Measurements from ENCODE around the gene TRIM72. TPM values are rescaled to one million over a fixed set of nuclear protein-coding genes. Genes with fewer than 3 reads are reported as not detected.
"Not testable (repeated sequence)": the region's sequence is repeated elsewhere in the genome, so short reads cannot be mapped to it uniquely, and the experiment has no call there.

TRIM72 gene
- total RNA-seq, 1 donor from 2014 or later, result 0.40 TPM

- intact Hi-C loops (cut with DNase I), result no loop called here
- DNase-seq (ENCODE audit: low spot score) (no peak), ATAC-seq (no peak)
These were observed 24.5 kb upstream of the TRIM72 start for GRCh38 chr16:31189412-31189778.

DNA sequence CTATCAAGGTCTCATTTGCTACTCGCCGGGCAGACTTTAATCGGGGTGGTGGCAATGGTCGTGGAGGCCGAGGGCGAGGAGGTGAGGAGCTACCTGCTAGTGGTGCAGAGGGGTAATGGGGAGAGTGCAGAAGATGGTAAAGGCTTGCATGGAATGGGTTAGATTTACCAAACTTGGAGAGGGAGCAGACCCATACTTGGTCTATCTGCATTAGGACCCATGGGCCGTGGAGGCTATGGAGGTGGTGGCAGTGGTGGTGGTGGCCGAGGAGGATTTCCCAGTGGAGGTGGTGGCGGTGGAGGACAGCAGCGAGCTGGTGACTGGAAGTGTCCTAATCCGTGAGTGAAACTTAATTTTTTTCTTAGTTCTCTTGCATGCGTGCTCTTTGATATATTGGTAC is 23.9 kb upstream of the TRIM72 start:
- intact Hi-C loops (cut with DNase I), result no loop called here
- no peak for DNase-seq (ENCODE audit: low spot score)
- ATAC-seq, result no peak

- DNase-seq (ENCODE audit: low spot score), result no peak
- no peak for ATAC-seq
- intact Hi-C loops (cut with DNase I), result no loop called here
These were observed 23.0 kb upstream of the TRIM72 start for GRCh38 chr16:31190818-31191444.

- DNase-seq (ENCODE audit: low spot score), result no peak
- intact Hi-C loops (cut with DNase I), result no loop called here
- no peak for ATAC-seq
These were observed 22.1 kb upstream of the TRIM72 start for GRCh38 chr16:31191697-31192428.

DNA sequence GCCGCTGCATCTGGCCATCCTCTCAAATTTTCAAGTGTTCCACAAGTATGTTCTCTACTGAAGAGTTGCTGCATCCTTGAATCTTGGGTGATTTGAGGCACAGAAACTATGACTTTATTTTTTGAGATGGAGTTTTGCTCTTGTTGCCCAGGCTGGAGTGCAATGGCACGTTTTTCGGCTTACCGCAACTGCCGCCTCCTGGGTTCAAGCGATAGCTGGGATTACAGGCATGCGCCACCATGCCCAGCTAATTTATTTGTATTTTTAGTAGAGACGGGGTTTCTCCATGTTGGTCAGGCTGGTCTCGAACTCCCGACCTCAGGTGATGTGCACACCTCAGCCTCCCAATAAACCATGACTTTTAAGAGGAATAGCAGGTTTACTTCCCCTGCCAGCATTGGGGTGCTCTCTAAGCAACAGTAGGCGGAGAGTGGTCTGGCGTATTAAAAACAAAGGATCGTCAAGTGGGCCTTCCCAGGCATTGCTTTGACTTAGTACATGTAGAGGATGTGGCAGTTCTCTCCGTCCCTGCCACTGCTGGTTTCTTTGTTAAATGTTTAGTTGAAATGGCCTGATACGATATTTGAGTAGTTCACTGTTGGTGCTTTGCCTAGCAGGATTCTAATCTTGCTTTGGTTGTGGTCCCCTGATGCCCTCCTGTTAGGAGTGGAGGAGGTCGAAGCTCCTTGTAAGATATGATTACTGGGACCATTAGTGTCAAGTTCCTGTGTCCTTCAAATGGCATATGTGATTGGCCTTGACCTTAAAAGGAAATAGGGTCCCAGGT is 20.9 kb upstream of the TRIM72 start:
- ATAC-seq (no peak), DNase-seq (ENCODE audit: low spot score) (no peak)

DNA sequence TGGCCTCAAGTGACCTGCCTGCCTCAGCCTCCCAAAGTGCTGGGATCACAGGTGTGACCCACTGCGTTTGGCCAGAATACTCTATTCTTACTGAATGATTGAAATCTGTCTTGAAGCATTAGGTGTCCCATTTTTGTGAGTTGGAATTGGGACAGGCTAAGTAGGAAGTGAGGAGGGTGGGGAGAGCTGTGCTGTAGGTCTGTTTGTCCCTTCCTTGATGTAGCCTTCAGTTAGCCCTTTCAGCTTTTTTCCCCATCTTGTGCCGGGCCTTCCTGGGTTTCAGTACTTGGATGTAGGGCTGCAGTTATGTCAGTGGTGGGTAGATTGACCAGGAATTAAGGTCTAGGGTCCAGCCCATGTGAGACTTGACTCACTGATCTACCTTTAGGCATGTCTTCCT is 20.0 kb upstream of the TRIM72 start:
- intact Hi-C loops (cut with DNase I), result no loop called here
- no peak for ATAC-seq
- DNase-seq (ENCODE audit: low spot score), result no peak

More for the DNA sequence above, 20.9 kb upstream of the TRIM72 start:
- intact Hi-C loops (cut with DNase I), result no loop called here

DNA sequence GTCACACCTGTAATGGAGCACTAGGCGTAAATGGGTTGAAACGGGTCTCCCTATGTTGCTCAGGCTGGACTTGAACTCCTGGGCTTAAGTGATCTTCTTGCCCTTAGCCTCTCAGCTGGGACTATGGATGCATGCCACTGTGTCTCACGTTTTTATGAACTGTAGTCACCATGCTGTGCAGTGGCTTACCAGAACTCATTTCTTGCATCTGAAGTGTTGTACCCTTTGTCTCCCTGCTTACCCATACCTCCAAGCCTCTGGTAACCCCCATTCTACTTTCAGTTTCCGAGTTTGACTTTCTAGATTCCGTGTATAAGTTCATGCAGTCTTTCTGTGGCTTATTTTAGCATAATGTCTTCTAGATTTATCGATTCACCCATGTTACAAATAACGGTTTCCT is 19.0 kb upstream of the TRIM72 start:
- intact Hi-C loops (cut with DNase I), result no loop called here
- ATAC-seq, result no peak
- no peak for DNase-seq (ENCODE audit: low spot score)

GRCh38 chr16:31195861-31196260 is 18.1 kb upstream of the TRIM72 start:
- intact Hi-C loops (cut with DNase I); ATAC-seq; DNase-seq (ENCODE audit: low spot score): not testable (repeated sequence)

DNA sequence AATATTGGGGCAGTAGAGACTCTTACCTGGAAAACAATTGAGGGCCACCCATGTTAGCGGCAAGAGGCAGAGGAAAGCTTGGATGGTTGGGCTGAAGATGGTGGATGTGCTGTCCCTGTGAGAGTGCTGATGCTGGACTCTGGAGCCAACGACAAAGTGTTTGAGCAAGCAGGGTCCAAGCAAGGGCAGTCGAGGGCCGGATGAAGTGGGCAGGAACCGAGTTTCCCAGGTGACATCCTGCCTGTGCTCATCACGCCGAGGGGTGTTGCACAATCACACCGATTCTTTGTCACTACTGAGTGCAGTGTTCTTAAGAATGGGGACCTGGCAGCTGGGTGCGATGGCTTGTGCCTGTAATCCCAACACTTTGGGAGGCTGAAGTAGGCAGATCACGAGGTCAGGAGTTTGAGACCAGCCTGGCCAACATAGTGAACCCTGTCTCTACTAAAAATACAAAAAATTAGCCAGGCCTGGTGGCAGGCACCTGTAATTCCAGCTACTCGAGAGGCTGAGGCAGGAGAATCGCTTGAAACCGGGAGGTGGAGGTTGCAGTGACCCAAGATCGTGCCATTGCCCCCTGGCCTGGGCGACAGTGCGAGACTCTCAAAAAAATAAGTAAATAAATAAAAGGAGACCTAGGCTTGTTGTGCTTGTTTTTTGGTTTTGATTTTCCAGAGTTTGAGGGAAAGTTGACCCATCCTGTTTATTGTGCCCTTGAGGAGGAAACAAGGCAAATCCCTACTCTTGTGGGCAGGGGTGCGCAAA is 17.4 kb upstream of the TRIM72 start:
- ATAC-seq (no peak), DNase-seq (ENCODE audit: low spot score) (no peak)
- intact Hi-C loops (cut with DNase I), result no loop called here

- intact Hi-C loops (cut with DNase I), result no loop called here
- no peak for DNase-seq (ENCODE audit: low spot score)
- no peak for ATAC-seq
These were observed 15.6 kb upstream of the TRIM72 start for GRCh38 chr16:31198207-31198882.

DNA sequence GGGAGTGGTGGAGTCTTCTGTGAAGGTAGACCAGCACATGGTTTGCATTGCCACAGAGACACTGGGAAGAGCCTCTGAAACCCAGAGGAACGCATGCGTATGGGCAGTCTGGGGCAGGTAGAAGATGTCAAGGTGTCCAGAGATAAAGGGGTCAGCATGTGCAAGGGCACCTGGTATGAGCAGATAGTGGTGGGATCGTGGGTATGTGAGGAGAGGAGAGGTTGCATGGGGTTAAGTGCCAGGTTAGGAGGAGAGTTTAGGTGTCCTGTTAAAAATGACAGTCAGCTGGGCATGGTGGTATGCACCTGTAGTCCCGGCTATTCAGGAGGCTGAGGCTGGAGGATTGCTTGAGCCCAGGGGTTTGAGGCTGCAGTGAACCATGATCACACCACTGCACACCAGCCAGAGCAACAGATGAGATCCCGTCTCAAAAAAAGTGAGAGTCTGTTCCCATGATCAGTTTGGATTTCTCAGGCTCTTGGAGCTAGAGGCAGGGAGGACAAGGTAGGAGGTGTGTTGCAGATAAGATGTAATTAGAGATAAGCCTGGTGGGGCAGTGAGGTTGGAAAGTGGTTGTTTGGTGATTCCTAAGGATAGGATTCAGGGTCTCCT is 14.4 kb upstream of the TRIM72 start:
- intact Hi-C loops (cut with DNase I), result no loop called here
- ATAC-seq (no peak), DNase-seq (ENCODE audit: low spot score) (no peak)

- DNase-seq (ENCODE audit: low spot score); intact Hi-C loops (cut with DNase I); ATAC-seq: not testable (repeated sequence)
These were observed 13.8 kb upstream of the TRIM72 start for GRCh38 chr16:31200111-31200510.

DNA sequence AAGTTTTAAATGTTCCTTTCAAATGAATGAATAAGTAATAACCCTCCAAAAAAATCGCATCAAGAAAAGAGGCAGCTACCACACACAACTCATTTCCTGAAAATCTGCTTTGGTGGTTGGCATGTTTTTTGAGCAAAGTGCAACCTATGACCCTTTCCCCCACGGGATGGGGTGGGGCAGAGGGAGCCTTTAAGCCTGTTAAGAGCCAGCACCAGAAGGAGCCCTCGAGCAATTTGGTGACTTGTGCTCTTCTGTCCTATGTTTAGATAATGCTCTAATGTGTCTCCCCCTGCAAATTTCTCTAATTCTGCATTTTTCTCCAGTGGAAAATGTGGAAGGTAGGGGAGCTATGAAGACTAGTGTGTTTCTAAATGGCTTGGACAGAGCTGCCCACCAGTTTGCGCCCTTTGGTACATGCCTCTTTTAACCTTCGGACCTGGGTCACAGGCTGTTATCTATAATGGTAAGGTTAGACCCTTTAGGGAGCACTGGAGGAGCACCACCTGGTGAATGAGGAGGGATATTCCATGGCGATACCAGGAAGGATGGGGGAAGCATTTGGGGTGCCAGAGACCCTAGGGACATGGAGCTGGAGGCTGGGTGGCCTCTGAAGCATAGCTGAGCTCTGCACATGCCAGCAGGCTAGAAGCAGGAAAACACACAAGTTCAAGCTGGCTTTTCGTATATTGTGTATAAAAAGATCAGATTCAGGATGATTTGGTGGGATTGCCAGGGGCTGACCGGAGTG is 12.9 kb upstream of the TRIM72 start:
- DNase-seq (ENCODE audit: low spot score), result no peak
- intact Hi-C loops (cut with DNase I), result no loop called here
- peak; percentile 31 for ATAC-seq

DNA sequence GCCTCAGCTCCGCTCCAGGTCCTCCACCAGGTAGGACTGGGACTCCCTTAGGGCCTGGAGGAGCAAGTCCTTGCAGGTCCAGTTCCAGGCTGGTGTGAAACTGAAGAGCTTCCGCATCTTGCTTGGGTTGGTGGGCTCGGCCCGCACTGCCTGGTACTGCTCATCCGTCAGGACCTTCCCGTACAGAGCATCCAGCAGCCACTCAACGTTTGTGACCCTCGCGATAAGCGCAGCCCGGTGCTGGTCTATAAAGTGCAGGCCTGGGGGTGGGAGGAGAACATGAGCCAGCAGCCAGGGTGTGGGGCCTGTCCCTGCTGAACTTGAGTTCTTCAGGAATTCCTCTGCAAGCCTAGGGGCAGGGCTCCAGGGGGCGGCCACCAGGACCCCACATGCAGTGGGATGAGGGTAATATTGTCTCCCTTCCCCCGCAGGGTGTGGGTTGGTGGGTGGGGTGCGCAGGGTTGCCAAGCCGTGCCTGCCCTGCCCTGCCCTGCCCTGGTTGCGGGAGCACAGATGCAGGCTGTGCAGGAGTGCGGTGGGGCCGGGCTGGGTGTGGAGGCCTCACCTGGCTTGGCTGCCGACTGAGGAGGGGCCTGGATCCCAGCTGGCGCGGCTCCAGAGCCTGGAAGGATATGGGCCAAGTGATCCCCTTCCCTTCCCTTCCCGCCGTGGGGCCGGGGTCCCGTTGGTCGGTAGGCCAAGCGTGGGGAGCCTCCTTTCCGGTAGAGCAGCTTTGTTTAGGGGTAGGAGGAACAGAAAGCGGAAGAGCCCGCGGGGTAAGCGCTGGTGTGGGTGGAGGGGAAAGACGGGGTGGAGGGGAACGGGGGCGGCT is 12.1 kb upstream of the TRIM72 start:
- intact Hi-C loops (cut with DNase I), result no loop called here
- DNase-seq (ENCODE audit: low spot score) (no peak), ATAC-seq (peak; percentile 62)

- ATAC-seq, result peak; percentile 78
- peak; percentile 80 for DNase-seq (ENCODE audit: low spot score)
- intact Hi-C loops (cut with DNase I), result no loop called here
These were observed 11.2 kb upstream of the TRIM72 start, which contains the start of gene PYCARD for GRCh38 chr16:31202414-31203375. Gene PYCARD, minus strand, starts transcription at chr16:31202760. Its CDS starts 70 bp downstream, at chr16:31202690.

Measured in sciatic nerve (tissue), 2 donors.